WTC11 (cell line): Measurements from ENCODE around the gene ISG15. TPM values are rescaled to one million over a fixed set of nuclear protein-coding genes. Genes with fewer than 3 reads are reported as not detected.
"Not testable (repeated sequence)": the region's sequence is repeated elsewhere in the genome, so short reads cannot be mapped to it uniquely, and the experiment has no call there.

Experiments used
- ATAC-seq: fragments of 200-7000 bp; cut with Tn5 transposase; 2 replicates; pipeline ENCODE4 v1.10.0; 2021; ENCODE audit warnings: mild to moderate bottlenecking, moderate library complexity
- CTCF ChIA-PET: fragments of 300-600 bp; sonication (Branson Sonifier 250); formaldehyde crosslinking; loops from one replicate; lab custom pipeline; 2021; ENCODE audit warnings: antibody characterized with exemption; lab: Charles Lee
- POLR2A ChIA-PET: fragments of 350-600 bp; sonication (Branson Sonifier 250); formaldehyde crosslinking; loops from one replicate; lab custom pipeline; 2021; ENCODE audit warnings: antibody characterized with exemption; lab: Charles Lee
- DNase-seq: peaks from one replicate; pipeline ENCODE4 v3.0.0; 2021; ENCODE audit warnings: low spot score
- H3K27ac Mint-ChIP-seq: 2 replicates; pipeline ENCODE4 v1.8.0; 2021; ENCODE audit warnings: mixed read lengths
- H3K27me3 Mint-ChIP-seq: 2 replicates; pipeline ENCODE4 v1.8.0; 2021; ENCODE audit warnings: low read depth, mild to moderate bottlenecking, moderate library complexity, mixed read lengths
- H3K36me3 Mint-ChIP-seq: 2 replicates; pipeline ENCODE4 v1.8.0; 2021; ENCODE audit warnings: mixed read lengths
- H3K4me1 Mint-ChIP-seq: 2 replicates; pipeline ENCODE4 v1.8.0; 2022; ENCODE audit warnings: mixed read lengths
- H3K4me3 Mint-ChIP-seq: 2 replicates; pipeline ENCODE4 v1.8.0; 2021; ENCODE audit warnings: mild to moderate bottlenecking, moderate library complexity, mixed read lengths
- H3K9me3 Mint-ChIP-seq: 2 replicates; pipeline ENCODE4 v1.8.0; 2021; ENCODE audit warnings: mixed read lengths
- ATF3 ChIP-seq: sonication (generic); formaldehyde crosslinking; conservative IDR thresholded peaks from 2 replicates; pipeline ENCODE4 v1.8.1; 2022; ENCODE audit warnings: mild to moderate bottlenecking, missing genetic modification reagents
- MAX ChIP-seq: sonication (generic); formaldehyde crosslinking; IDR thresholded peaks from 2 replicates; pipeline ENCODE4 v1.8.0; 2022; ENCODE audit warnings: mild to moderate bottlenecking, missing genetic modification reagents
- MYBL2 ChIP-seq: sonication (generic); formaldehyde crosslinking; IDR thresholded peaks from 2 replicates; pipeline ENCODE4 v1.8.1; 2023; ENCODE audit warnings: mild to moderate bottlenecking, moderate library complexity, missing genetic modification reagents
- NFYB ChIP-seq: sonication (generic); formaldehyde crosslinking; conservative IDR thresholded peaks from 2 replicates; pipeline ENCODE4 v1.8.0; 2022; ENCODE audit warnings: low read depth, missing genetic modification reagents
- PREB ChIP-seq: sonication (generic); formaldehyde crosslinking; IDR thresholded peaks from 2 replicates; pipeline ENCODE4 v1.8.1; 2022; ENCODE audit warnings: mild to moderate bottlenecking, missing genetic modification reagents, moderate library complexity, borderline replicate concordance
- SP1 ChIP-seq: sonication (generic); formaldehyde crosslinking; conservative IDR thresholded peaks from 2 replicates; pipeline ENCODE4 v1.8.1; 2022; ENCODE audit warnings: missing genetic modification reagents
- ZNF232 ChIP-seq: sonication (generic); formaldehyde crosslinking; IDR thresholded peaks from 2 replicates; pipeline ENCODE4 v1.8.0; 2022; ENCODE audit warnings: mild to moderate bottlenecking, missing genetic modification reagents
- ZNF512 ChIP-seq: sonication (generic); formaldehyde crosslinking; IDR thresholded peaks from 2 replicates; pipeline ENCODE4 v1.8.1; 2022; ENCODE audit warnings: missing genetic modification reagents, borderline replicate concordance
- total RNA-seq: library from RNA; stranded (reverse); gene quantifications from 3 replicates; pipeline ENCODE4 v1.2.3, GENCODE V29; 2021

ISG15 gene
- total RNA-seq, 1 experiment from 2014 or later, result 29.5 TPM

- H3K4me3 Mint-ChIP-seq, result no peak overlapping the region
- H3K27ac Mint-ChIP-seq, result peak overlapping the region; percentile 65; the same call in 1 of the 2 replicates
- H3K36me3 Mint-ChIP-seq, result peaks cover 3% of the 10 kb centered on the region; the same call in 1 of the 2 replicates
- no peak for TF ChIP-seq MYBL2 (CRISPR knock-in tag)
- peaks cover 15% of the 10 kb centered on the region for H3K27me3 Mint-ChIP-seq
- peaks cover 3% of the 10 kb centered on the region for H3K9me3 Mint-ChIP-seq
- peaks cover 4% of the 10 kb centered on the region for H3K4me1 Mint-ChIP-seq
- POLR2A ChIA-PET, result no interaction called here
- CTCF ChIA-PET, result interaction anchor here (1.5 kb wide), 1 partner anchor 9 kb away, joined by 8 read pairs; no protein-coding TSS in a partner anchor
- DNase-seq, result no peak
- ATAC-seq, result no peak
Observed at GRCh38 chr1:974687-975328, 38.5 kb upstream of the ISG15 start.

- no peak for ATAC-seq
- Mint-ChIP-seq H3K4me1 (peaks cover 4% of the 10 kb centered on the region), H3K27ac (peak overlapping the region; percentile 50; the same call in 1 of the 2 replicates), H3K36me3 (peaks cover 3% of the 10 kb centered on the region; the same call in 1 of the 2 replicates), H3K4me3 (0 out of 2 replicates have a peak overlapping the region, but pooled peaks have one; percentile 25), H3K9me3 (peaks cover 3% of the 10 kb centered on the region), H3K27me3 (peaks cover 9% of the 10 kb centered on the region)
- POLR2A ChIA-PET, result no interaction called here
- CTCF ChIA-PET, result interaction anchor here (1.0 to 1.5 kb wide), 7 partner anchors 9 to 89 kb away, joined by 4 to 8 read pairs (median 5); no protein-coding TSS in a partner anchor
- DNase-seq, result no peak
- TF ChIP-seq NFYB (no peak), PREB (CRISPR knock-in tag) (no peak), MYBL2 (CRISPR knock-in tag) (no peak), ZNF232 (CRISPR knock-in tag) (no peak), ATF3 (CRISPR knock-in tag) (no peak)
Observed at GRCh38 chr1:975365-975764, 37.9 kb upstream of the ISG15 start.

- Mint-ChIP-seq H3K9me3 (peaks cover 3% of the 10 kb centered on the region), H3K36me3 (peaks cover 3% of the 10 kb centered on the region; the same call in 1 of the 2 replicates), H3K27ac (peak overlapping the region; percentile 50; the same call in 1 of the 2 replicates)
- ATAC-seq, result peak; percentile 83
- peak; percentile 74 for DNase-seq
- TF ChIP-seq SP1 (CRISPR knock-in tag) (peak; percentile 29; the same call in 1 of the 2 replicates), MAX (CRISPR knock-in tag) (peak; percentile 51), ZNF512 (CRISPR knock-in tag) (no peak), ATF3 (CRISPR knock-in tag) (no peak)
- TF ChIP-seq, all 79 proteins: peak for 2
- H3K27me3 Mint-ChIP-seq, result peaks cover 6% of the 10 kb centered on the region
- peaks cover 4% of the 10 kb centered on the region for H3K4me1 Mint-ChIP-seq
- POLR2A ChIA-PET, result interaction anchor here (0.6 kb wide), 2 partner anchors 22 to 199 kb away, joined by 3 read pairs; no protein-coding TSS in a partner anchor
- CTCF ChIA-PET, result interaction anchor here (0.7 to 1.5 kb wide), 12 partner anchors 8 to 316 kb away, joined by 3 to 8 read pairs (median 5); partner anchors contain the start of gene PLEKHN1
- H3K4me3 Mint-ChIP-seq, result peak overlapping the region; percentile 25; the same call in 1 of the 2 replicates
Observed at GRCh38 chr1:975896-976683, 37.2 kb upstream of the ISG15 start.

- H3K9me3 Mint-ChIP-seq, POLR2A ChIA-PET, H3K27me3 Mint-ChIP-seq, H3K27ac Mint-ChIP-seq, ATAC-seq, H3K36me3 Mint-ChIP-seq, H3K4me1 Mint-ChIP-seq, DNase-seq, H3K4me3 Mint-ChIP-seq: not testable (repeated sequence)
- CTCF ChIA-PET, result interaction anchor here (0.9 to 1.5 kb wide), 8 partner anchors 25 to 315 kb away, joined by 3 to 7 read pairs (median 4); no protein-coding TSS in a partner anchor
Observed at GRCh38 chr1:976791-977190, 36.5 kb upstream of the ISG15 start.
